ENCODE results near the gene IL11.

IL11 gene

DNA sequence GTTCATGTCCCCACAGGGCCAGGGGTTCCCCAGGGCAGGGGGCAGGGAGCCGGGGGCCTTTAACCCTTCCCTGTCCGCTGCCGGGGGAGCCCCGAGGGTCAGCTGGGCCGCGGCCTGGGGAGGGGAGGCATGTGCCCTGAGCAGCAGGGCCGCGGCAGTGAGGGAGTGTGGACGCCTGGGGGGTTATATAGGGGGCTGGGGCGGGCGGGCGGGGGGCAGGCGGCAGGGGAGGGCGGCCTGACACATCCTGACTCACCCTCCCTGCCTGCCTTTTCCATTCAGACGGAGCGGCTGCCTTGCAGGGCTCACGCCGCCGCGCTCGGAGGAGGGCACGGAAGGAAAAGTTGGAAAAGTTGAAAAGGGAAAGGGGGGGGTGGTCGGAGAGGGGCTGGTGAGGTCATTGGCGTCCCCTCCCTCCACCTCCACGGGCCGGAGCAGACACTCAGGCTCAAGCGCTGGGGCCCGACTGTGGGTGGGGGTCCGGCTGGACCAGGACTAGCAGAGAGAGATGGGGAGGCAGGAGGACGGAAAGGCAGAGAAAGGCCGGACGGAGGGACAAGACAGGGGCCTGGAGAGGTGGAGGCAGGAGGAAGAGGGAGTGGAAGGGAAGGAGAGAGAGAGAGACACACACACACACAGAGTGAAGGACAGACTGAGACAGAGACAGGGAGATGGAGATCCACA lies at the start of gene IL11:
Gene IL11 (minus strand): TSS at position 159 of the 684 bp plus-strand sequence. CDS start 153 bp downstream, at position 6.
- TF ChIP-seq, protein P1, sequence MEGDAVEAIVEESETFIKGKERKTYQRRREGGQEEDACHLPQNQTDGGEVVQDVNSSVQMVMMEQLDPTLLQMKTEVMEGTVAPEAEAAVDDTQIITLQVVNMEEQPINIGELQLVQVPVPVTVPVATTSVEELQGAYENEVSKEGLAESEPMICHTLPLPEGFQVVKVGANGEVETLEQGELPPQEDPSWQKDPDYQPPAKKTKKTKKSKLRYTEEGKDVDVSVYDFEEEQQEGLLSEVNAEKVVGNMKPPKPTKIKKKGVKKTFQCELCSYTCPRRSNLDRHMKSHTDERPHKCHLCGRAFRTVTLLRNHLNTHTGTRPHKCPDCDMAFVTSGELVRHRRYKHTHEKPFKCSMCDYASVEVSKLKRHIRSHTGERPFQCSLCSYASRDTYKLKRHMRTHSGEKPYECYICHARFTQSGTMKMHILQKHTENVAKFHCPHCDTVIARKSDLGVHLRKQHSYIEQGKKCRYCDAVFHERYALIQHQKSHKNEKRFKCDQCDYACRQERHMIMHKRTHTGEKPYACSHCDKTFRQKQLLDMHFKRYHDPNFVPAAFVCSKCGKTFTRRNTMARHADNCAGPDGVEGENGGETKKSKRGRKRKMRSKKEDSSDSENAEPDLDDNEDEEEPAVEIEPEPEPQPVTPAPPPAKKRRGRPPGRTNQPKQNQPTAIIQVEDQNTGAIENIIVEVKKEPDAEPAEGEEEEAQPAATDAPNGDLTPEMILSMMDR (IDR thresholded peaks at IDR 0.05) = no peak

DNA sequence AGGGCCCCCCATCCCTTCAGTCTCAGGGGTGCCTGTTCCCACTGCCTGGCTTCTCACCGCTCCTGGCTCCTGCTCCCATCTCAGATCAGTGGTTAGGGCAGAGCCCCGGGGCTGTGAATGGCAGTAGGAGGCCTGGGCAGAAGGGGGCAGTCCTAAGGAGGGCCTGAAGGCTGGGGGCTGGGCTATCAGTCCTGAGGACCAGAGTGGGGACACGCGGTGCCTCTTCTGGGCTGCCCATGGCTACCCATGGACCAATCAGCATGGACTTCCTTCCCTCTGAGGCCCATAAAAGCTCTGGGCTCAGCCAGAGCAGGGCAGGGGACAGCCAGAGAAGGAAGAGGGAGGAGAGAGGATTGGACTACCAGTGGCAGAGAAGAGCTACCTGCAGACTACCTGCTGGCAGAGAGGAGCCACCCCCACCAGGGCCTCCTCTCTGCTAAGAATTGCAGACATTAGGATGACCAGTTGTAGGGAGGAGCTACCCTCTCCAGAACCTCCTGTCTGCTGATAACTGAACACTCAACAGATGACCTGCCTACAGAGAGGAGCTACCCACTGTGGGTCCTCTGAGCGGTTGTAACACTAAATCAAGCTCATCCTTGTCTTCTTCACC lies 49.5 kb upstream of the IL11 start:
- TF ChIP-seq, protein P1 (IDR thresholded peaks at IDR 0.05) = no peak

DNA sequence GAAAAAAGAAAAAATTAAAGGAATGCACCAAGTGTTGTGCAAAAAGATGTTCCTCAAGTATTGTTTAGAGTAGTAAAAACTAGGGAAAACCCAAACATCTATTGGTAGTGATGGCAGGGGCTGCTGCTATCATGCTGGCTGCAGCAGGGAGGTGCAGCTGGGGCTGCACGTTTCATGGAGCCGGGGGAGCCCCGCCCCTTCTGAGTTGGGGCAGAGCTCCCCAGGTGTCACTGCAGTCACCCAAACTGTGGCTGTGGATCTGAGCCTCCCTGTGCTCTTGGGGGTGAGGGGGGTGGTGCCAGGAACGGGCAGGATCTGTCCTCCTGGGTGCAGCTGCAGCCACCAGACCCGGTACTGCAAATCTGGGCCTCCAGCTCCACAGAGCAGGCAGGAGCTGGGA lies 48.8 kb upstream of the IL11 start:
- TF ChIP-seq, protein P1 (IDR thresholded peaks at IDR 0.05) = no peak

DNA sequence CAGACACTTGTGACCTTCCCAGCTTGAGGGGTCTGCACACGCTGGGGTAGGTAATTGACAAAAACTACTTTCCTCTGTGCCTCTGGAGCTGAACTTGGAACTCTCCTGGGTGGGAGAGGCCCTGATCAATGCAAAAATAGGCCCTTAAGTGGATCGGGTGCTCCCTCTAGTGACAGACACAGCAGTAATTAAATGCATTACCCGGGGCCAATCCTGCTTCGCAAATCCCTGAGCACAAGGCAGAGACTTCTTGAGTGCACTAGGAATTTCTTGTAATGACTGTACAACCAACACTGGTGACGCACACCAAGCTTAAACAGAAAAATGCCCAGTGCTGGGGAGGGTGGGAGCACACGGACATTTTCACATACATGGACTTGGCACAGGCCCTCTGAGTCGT lies 47.9 kb upstream of the IL11 start:
- TF ChIP-seq, protein P1 (IDR thresholded peaks at IDR 0.05) = peak; percentile 58

DNA sequence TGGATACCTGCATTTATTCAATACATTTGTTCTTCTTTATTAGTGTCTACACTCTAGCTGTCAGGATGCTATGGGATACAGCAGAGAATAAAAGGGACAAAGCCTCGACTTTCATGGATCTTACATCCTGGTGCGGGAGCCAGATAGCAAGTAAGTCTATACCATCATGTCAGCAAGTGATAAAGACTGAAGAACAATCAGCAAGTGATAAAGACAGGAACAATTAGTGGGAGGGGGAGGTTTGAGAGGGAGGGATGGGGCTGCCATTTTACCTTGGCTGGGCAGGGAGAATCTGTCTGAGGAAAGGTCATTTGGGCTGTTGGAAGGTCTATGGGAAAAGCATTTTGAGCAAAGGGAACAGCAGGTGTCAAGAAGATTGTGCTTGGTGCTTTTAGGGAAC lies 39.9 kb upstream of the IL11 start:
- TF ChIP-seq, protein P1 (IDR thresholded peaks at IDR 0.05) = no peak

DNA sequence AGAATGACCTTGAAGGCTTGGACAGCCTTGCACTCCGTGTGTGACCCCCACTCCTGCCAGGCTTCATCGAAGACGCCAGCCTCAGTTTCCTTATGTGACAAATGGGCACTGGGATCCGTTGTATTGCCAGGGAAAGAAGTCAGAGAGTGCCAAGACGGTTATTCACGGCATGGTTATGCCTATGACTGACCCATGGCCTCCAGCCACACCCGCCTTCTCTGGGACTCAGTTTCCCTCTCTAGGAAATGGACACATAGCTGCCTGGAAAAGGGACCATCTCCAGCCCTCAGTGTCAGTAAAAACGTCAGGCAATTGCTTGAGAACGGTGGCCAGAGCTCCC lies 38.2 kb upstream of the IL11 start:
- TF ChIP-seq, protein P1 (IDR thresholded peaks at IDR 0.05) = no peak

DNA sequence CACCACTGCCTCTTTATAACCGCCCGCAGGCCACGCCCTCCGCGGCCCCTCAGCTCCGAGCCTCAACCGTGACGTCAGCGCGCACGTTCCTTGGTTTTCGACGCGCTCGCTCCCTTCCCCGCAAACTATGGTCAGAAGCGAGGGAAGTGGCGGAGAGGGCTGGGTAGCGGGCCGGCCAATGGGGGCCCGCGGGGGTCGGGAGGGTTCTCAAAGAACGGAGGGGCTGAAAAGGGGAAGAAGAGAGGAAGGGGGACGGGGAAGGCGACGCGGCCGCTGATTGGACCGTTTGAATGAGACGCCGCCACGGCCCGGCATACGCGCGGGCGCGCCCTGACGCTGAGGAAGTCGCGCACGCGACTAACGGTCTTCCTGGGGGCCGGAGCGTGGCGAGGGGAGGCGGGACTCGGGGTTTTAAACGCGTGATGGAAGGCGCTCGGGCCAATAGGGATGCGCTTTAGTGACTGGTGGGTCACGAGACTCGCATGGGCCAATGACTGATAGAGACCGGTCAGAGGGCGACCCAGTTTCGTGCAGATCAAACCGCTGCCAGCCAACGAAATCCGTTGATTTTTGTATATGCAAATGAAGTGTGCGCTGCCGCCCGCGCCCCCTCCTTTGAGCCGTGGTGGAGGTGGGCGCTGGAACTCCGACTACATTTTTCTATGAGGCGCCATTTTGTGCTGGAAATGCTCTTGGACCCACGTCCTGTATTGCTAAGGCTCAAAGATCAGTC lies 37.7 kb upstream of the IL11 start:
- TF ChIP-seq, protein P1 (IDR thresholded peaks at IDR 0.05) = no peak
